GM21367 (cell line): ENCODE measurements around the gene LEMD1.

Source experiments
- ATAC-seq: cut with Tn5 transposase; IDR thresholded peaks from one replicate; pipeline ENCODE4 v1.9.1; 2021; ENCODE audit not compliant: unreplicated experiment

Gene LEMD1

GRCh38 chr1:205337481-205337880 lies 84.4 kb downstream of the LEMD1 start:
- ATAC-seq: no peak

- ATAC-seq: no peak
Observed at GRCh38 chr1:205335692-205336091, 86.2 kb downstream of the LEMD1 start.

- ATAC-seq: no peak
Observed at GRCh38 chr1:205332015-205332791, 89.7 kb downstream of the LEMD1 start.
